GM18498 (cell line): ENCODE measurements around the gene LRRC26.

ENCODE experiments used
- ATAC-seq: cut with Tn5 transposase; IDR thresholded peaks from one replicate; pipeline ENCODE4 v1.9.1; 2021; ENCODE audit warnings: mild to moderate bottlenecking, moderate library complexity; ENCODE audit not compliant: unreplicated experiment

The LRRC26 gene

DNA sequence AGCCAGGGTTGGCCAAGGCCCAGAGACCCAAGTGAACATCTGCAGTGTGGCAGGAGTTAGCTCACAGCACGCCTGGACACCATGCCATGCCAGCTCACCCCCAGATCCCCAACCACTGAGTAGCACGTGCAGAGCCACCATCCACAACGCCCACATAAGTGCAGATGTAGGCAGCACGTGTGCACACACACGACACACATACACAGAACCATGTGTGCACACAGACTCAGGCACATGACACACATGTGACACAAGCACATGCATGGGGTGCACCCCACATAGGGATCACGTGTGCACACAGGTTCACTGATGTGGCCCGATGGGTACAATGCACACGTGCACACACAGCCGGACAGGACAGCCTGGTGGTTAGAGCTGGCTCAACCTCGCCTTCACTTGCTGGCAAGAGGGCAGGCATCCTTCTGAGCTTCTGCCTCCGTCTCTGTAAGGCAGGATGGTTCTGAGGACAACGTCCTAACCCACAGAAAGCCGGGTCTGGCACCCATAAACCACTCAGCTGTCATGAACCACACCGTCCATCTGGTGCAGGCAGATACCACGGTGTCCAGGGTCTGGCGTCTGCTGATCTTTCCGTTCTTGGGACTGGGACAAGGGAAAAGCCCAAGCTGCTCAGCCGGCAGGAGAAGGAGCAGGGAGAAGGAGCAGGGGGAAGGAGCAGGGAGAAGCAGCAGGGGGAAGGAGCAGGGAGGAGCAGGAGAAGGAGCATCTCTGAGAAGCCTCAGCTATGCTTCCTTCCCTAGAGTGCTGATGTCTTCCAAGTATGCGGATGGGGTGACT, 12.0 kb downstream of the LRRC26 start:
- no peak for ATAC-seq

DNA sequence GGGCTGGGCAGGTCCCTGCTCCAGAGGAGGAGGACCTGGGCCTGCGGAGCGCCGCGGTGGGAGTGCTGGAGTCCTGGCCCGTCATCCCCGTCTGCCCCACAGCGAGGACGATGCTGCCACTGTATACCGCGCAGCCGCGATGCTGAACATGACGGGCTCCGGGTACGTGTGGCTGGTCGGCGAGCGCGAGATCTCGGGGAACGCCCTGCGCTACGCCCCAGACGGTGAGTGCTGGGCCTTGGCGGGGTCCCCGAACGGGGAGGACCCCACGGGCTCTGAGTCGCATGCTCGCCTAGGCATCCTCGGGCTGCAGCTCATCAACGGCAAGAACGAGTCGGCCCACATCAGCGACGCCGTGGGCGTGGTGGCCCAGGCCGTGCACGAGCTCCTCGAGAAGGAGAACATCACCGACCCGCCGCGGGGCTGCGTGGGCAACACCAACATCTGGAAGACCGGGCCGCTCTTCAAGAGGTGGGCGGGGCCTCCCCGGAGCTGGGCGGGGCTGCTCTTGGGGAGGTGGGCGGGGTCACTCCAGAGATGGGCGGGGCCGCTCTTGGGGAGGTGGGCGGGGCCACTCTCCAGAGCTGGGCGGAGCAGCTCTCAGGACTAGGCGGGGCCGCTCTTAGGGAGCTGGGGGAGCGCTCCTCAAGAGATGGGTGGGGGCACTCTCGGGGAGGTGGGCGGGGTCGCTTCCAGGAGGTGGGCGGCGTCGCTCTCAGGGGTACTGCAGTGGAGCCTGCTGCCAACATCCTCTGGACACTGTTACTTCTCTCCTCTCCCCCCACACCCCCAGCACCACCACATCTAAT, 13.1 kb downstream of the LRRC26 start:
- ATAC-seq, result no peak

DNA sequence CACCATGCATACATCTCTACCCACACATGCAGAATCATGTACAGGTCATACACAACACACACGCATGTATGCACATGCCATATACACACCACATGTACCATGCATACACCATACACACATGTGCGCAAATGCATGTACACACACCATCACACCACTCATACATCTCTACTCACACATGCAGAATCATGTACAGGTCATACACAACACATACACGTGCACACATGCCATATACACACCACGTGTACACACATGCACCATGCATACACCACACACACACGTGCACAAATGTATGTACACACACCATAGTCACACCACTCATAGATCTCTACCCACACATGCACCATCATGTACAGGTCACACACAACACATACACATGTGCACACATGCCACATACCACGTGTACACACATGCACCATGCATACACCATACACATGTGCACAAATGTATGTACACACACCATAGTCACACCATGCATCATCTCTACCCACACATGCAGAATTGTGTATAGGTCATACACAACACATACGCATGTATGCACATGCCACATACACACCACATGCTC, 16.9 kb downstream of the LRRC26 start:
- no peak for ATAC-seq

DNA sequence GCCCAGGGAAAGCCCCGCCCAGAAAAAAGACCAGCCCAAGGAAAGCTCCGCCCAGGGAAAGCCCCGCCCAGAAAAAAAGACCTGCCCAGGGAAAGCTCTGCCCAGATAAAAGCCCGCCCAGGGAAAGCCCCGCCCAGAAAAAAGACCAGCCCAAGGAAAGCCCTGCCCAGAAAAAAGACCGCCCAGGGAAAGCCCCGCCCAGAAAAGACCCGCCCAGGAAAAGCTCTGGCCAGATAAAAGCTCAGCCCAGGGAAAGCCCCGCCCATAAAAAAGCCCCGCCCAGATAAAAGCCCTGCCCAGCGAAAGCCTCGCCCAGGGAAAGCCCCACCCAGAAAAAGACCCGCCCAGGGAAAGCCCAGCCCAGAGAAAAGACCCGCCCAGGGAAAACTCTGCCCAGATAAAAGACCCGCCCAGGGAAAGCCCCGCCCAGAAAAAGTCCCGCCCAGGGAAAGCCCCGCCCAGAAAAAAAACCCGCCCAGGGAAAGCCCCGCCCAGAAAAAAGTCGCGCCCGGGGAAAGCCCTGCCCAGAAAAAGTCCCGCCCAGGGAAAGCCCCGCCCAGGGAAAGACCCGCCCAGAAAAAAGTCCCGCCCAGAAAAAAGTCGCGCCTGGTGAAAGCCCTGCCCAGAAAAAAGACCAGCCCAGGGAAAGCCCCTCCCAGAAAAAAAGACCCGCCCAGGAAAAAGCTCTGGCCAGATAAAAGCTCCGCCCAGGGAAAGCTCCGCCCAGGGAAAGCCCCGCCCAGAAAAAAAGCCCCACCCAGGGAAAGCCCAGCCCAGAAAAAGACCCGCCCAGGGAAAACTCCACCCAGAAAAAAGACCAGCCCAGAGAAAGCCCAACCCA, 19.0 kb downstream of the LRRC26 start:
- ATAC-seq, result peak; percentile 50

DNA sequence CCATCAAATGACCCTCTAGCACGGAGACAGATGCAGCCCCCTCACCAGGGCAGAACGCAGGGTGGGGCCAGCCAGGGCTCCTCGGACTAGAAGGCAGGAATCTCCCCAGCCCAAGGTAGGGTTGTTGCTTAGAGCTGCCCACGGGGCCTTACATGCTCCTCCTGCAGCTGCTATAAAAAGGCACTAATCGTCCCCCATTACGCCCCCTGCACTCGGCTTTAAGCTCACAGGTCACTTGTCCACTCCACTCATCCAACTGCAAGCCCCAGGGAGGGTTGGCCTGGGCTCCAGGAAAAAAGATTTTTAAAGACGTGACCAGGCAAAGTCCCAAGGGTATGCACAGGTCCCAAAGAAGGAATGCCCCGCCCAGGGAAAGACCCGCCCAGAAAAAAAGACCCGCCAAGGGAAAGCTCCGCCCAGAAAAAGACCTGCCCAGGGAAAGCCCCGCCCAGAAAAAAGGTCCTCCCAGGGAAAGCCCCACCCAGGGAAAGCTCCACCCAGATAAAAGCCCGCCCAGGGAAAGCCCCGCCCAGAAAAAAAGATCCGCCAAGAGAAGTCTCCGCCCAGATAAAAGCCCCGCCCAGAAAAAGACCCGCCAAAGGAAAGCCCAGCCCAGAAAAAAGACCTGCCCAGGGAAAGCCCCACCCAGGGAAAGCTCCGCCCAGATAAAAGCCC, 19.8 kb downstream of the LRRC26 start:
- ATAC-seq, result no peak

DNA sequence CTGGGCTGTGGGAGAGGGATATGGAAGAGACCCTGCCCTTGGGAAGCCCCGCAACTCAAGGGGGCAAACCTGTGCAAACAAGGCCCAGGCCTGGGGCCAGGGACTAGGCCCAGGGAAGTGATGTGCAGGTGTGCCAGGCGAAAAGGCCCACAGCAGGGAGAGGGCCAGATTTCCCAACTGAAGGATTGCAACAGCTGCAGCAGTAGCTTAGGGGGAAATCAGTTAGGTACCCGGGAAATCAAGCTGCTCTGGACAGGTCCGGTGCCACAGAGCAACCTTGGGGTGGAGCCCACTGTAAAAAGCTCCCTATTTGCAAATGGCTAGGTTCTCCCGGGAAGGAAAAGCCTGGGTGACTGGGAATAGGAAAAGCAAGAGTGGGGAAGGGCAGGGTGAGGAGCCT, 20.5 kb downstream of the LRRC26 start:
- ATAC-seq, result no peak

DNA sequence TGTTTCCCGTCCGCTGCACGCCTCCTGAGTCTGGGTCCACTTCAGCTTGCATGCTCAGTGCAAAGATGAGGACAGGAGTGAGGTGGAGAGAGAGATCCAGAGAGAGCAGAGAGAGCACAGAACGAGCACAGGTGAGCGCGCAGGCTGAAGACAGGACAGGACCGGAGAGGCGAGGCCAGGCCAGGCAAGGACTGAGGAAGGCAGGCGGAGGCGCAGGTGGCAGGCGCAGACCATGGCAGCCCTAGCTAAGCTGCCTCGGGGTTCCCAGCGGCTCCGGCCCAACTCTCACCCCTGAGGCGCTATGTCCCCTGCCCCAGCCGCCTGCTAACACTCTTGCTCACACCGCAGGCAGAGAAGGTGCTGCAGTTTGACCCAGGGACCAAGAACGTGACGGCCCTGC, 21.2 kb downstream of the LRRC26 start:
- no peak for ATAC-seq

DNA sequence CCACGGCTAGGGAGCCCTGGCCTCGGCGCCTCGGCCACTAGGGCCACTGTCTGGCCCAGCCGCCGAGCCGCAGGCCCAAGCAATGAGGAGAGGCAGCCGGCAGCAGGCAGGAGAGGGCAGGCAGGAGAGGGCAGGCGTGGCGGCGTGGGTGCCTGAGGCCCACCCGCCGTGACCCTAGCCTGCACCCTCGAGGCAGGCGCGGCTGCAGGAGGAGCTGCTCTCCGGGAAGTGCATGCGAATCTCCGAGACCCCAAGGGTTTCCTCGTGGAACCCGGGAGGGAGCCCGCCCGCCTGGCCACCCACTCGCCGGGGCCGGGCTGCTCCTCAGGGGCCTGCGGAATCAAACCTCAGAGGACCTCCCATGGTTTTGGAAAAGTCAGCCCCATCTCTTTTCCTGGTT, 21.6 kb downstream of the LRRC26 start:
- no peak for ATAC-seq

DNA sequence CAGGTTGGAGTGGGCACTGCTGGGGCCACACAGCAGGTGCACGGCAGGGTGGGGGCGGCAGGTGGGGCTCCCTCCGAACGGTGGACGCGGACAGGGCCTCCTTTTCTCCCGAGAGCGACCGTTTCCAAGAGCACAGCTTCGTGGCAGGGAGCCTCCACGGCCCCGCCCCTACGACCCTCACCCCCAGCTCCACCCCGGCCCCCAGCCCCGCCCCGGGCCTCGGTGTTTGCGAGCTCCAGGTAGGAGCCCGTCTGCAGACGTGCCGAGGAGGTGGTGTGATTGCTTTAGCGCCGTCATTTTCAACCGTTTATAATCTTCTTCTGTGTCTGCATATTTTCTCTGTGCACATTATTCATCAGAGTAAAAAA, 22.1 kb downstream of the LRRC26 start:
- no peak for ATAC-seq

DNA sequence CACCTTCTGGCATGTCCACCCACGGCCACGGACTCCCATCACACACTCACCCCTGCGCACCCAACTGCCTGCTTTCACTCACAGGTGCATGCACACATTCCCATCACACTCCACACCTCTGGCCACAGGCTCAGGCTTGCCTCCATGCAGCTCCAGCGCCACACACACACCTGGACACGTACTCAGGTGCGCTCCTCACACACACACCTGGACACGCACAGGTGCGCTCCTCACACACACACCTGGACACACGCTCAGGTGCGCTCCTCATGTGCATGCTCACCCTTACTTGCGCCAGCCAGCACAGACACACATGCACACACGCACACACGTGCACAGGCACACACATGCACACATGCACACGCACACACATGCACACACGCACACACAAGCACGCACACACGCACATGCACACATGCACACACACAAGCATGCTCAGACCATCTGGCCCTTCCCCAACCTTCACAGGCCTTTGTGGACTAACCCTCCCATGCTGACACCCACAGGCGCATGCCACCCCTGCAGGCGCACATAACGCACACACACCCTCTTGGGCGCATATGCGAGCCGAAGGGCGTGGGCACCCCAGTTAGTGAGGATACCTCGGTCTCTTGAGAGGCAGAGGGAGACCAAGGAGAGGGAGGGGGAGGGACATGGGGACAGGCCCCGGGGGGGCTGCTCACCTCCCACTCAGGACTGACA, 22.6 kb downstream of the LRRC26 start:
- ATAC-seq, result no peak

DNA sequence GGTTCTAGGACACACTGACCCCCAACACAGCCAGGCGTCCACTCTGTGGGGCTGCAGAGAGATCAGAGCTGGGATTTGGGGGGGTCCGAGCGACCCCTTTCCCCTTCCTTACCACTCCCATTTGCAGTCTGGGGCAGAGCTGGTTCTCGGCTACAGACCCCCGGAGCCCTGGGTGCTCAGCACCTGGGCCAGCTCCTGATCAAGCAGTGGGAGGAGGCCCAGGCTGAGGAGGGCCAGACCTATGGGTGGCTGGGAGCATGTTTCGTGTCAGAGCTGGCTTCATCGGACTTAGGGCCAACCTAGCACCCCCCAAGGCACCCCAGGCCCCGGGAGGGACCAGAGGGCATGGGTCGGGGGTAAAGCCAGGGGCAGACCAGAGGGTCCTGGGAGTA, 23.3 kb downstream of the LRRC26 start:
- no peak for ATAC-seq

DNA sequence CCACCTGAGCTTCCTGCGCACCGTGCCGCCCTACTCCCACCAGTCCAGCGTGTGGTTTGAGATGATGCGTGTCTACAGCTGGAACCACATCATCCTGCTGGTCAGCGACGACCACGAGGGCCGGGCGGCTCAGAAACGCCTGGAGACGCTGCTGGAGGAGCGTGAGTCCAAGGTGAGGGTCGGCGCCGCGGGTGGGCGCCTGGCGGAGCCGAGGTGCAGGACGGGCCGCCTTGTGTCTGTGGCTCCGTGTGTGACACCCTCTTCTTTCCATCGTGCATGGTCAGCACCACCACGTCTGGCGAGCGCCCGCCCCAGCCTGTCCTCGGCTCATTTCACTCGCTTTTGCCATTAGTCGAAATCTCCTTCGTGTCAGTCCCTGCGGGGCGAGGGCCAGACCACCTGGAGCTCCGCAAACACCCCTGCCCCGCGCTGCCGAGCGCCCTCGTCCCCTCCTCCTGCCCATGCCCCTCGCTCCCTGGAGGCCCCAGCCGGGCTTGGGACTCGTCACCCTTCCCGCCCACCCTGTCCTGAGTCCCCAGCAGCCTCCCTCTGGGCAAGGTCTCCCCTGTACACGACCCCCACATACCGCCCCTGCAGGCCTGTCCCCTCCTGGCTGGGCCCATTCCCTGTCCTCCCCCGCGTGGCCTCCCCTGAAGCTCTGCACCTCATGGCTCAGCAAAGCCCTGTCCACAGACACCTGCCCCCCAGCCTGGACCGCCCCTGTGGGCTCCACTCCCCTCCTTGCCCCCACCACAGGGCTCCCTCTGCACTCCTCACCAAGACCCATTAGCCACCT, 23.9 kb downstream of the LRRC26 start:
- no peak for ATAC-seq

DNA sequence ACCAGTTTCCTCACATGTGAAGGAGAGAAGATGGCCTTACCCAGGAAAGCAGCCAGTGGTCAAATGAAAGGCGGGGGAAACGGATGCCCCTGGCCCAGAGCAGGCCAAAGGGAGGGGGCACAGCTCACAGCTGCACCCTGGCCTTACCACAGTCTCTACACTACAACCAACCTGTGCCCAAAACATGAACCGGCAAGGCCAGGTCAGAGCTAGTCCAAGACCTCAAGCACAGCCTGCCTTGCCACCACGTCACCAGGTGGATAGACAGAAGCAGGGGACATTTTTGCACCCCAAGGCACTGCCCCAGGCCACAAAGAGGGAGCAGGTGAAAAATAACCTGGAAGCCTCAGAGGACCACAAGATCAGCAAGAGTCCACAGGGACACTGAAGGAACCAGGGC, 26.4 kb downstream of the LRRC26 start:
- ATAC-seq, result no peak

DNA sequence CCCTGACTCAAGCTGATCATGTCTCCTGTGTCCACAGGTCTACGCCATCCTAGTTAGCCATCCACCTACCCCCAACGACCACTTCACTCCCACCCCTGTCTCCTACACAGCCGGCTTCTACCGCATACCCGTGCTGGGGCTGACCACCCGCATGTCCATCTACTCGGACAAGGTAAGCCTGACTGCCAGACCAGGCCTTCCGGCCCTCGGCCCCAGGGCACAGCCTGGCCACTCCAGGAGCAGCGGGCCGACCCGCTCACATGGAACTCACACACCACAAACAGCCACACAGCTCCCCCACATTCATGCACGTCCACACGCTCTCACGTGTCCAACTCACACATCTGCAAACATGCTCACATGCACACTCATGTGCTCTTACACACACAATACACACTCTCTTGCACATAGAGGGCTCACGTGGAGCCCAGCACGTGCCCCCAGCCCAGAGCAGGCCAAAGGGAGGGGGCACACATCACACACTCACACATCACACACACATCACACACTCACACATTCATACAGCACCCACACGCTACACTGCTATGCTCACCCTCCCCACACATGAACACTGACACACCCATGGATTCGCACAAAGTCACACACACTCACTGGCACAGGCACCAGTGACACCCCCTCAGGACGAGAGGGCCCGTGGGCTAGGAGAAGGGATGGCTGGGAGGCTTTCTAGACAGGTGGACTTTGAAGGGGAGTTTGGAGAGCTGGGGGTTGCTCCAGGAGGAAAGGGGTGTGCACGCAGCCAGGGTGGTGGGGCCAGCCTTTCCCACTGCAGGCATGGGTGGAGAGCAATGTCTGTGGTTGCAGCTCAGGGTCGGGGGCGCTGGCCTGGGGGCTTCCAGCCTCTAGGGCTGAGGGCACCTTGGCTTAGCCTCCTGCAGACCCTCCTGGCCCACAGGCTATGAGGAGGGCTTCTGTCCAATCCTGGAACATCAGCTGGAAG, 27.6 kb downstream of the LRRC26 start:
- ATAC-seq, result no peak

DNA sequence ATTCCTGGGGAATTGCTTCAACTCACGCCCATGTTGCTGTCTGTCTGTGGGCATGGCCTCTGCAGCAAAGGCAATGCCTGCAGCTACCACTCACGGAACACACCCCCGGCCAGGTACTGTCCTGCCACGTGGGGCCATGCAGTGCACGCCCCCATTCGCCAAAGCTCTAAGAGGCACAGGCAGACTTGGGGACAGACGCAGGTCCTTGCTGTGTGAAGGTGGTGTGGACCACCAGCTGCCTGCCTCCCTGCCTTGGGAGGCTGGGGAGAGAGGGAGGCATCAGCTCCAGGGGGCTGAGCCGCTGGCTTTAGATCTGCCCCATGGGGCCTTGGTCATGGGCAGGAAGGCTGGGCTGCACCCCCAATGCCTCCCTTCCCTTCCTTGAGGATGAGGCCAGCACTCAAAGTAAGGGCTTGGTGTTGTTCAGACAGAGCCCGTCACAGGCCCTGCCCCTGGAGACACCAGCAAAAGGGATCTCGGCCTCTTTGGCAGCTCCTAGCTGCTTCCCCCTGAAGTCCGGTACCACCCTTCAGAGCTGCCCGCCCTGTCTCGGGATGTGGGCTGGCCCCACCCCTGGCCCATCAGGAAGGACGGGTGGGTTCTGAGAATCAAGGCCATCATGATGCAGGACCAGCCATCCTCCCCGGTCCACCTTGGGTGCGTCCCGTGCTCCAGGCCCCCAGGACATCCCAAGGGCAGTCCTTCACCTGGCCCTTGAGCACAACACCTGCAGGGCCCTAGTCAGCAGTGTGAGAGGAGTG, 28.6 kb downstream of the LRRC26 start:
- no peak for ATAC-seq

DNA sequence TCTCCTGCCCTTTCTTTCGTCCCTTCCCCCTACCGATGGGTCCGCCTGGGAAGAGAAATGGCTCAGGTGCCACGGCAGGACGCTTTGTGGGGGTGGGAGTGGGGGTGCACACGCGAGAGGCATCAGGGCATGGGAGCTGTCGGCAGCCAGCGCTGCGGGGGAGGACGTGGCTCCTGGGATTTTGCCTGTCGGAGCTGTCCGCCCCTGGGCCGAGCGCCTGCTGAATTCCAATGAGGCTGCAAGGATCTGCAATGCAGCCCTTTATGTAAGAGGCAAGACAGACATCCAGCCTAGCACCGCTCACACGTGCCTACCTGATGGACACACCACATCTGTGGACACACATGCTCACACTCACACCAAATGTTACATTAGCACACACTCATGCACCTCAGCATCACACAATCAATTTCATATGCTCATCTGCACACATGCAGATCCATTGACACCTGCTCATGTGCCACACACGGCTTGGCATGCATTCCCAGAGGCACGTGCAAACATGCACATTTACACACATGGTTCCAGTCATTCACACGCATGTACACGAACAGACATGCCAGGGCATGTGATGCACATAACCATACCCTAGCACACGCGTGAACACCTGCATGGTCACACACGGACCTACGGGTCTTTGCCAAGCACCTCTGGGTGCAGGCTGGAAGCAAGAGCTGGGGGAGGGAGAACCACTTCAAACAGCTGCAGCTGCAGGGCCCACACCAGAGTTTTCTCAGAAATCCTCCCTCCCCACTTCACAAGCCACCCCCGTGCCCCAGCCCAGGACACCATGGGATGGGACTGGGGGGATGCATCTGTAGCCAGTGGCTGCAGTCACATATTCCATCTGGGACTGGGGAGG, 29.5 kb downstream of the LRRC26 start:
- no peak for ATAC-seq
